ENCODE data around the gene COPB1.
"Not testable (repeated sequence)": the region's sequence is repeated elsewhere in the genome, so short reads cannot be mapped to it uniquely, and the experiment has no call there.

The COPB1 gene

GRCh38 chr11:14538271-14538925 is 38.8 kb upstream of the COPB1 start:
- Histone ChIP-seq H3K9ac (ENCODE audit: low read depth, low read length) (no peak overlapping the region), H3K9me3 (ENCODE audit: control insufficient read depth, insufficient read depth, low read length) (no peaks in the 10 kb centered on the region), H3K4me3 (ENCODE audit: low read depth, low read length) (no peak overlapping the region), H3K4me1 (ENCODE audit: control insufficient read depth, insufficient read depth, low read length) (peaks cover 25% of the 10 kb centered on the region), H3K27ac (ENCODE audit: low read depth, low read length) (no peak overlapping the region), H3K36me3 (ENCODE audit: control insufficient read depth, insufficient read depth, low read length) (no peaks in the 10 kb centered on the region), H3K27me3 (ENCODE audit: control insufficient read depth, insufficient read depth, low read length) (no peaks in the 10 kb centered on the region)

GRCh38 chr11:14537134-14537599 is 37.6 kb upstream of the COPB1 start:
- Histone ChIP-seq H3K9me3 (ENCODE audit: control insufficient read depth, insufficient read depth, low read length) (no peaks in the 10 kb centered on the region), H3K36me3 (ENCODE audit: control insufficient read depth, insufficient read depth, low read length) (no peaks in the 10 kb centered on the region), H3K4me1 (ENCODE audit: control insufficient read depth, insufficient read depth, low read length) (peaks cover 20% of the 10 kb centered on the region), H3K27ac (ENCODE audit: low read depth, low read length) (no peak overlapping the region), H3K4me3 (ENCODE audit: low read depth, low read length) (no peak overlapping the region), H3K9ac (ENCODE audit: low read depth, low read length) (no peak overlapping the region), H3K27me3 (ENCODE audit: control insufficient read depth, insufficient read depth, low read length) (no peaks in the 10 kb centered on the region)

GRCh38 chr11:14535166-14535565 is 35.6 kb upstream of the COPB1 start:
- not testable (repeated sequence) for H3K4me3 ChIP-seq (ENCODE audit: low read depth, low read length); H3K36me3 ChIP-seq (ENCODE audit: control insufficient read depth, insufficient read depth, low read length); H3K9ac ChIP-seq (ENCODE audit: low read depth, low read length); H3K27me3 ChIP-seq (ENCODE audit: control insufficient read depth, insufficient read depth, low read length); H3K9me3 ChIP-seq (ENCODE audit: control insufficient read depth, insufficient read depth, low read length); H3K27ac ChIP-seq (ENCODE audit: low read depth, low read length); H3K4me1 ChIP-seq (ENCODE audit: control insufficient read depth, insufficient read depth, low read length)

- H3K4me3 ChIP-seq (ENCODE audit: low read depth, low read length): no peak overlapping the region
Measured at GRCh38 chr11:14529951-14530350, 30.3 kb upstream of the COPB1 start.

GRCh38 chr11:14529321-14529720 is 29.7 kb upstream of the COPB1 start:
- peak overlapping the region; percentile 31 for H3K27ac ChIP-seq (ENCODE audit: low read depth, low read length)
- no peaks in the 10 kb centered on the region for H3K36me3 ChIP-seq (ENCODE audit: control insufficient read depth, insufficient read depth, low read length)
- no peaks in the 10 kb centered on the region for H3K27me3 ChIP-seq (ENCODE audit: control insufficient read depth, insufficient read depth, low read length)
- H3K9me3 ChIP-seq (ENCODE audit: control insufficient read depth, insufficient read depth, low read length): no peaks in the 10 kb centered on the region
- no peak overlapping the region for H3K9ac ChIP-seq (ENCODE audit: low read depth, low read length)
- no peak overlapping the region for H3K4me3 ChIP-seq (ENCODE audit: low read depth, low read length)
- H3K4me1 ChIP-seq (ENCODE audit: control insufficient read depth, insufficient read depth, low read length): peaks cover 10% of the 10 kb centered on the region; the same call in 1 of the 2 replicates

More at GRCh38 chr11:14529951-14530350, 30.3 kb upstream of the COPB1 start:
- H3K9me3 ChIP-seq (ENCODE audit: control insufficient read depth, insufficient read depth, low read length): no peaks in the 10 kb centered on the region
- peaks cover 10% of the 10 kb centered on the region; the same call in 1 of the 2 replicates for H3K4me1 ChIP-seq (ENCODE audit: control insufficient read depth, insufficient read depth, low read length)
- H3K9ac ChIP-seq (ENCODE audit: low read depth, low read length): no peak overlapping the region
- H3K27ac ChIP-seq (ENCODE audit: low read depth, low read length): peak overlapping the region; percentile 31
- H3K36me3 ChIP-seq (ENCODE audit: control insufficient read depth, insufficient read depth, low read length): no peaks in the 10 kb centered on the region
- no peaks in the 10 kb centered on the region for H3K27me3 ChIP-seq (ENCODE audit: control insufficient read depth, insufficient read depth, low read length)

- H3K36me3 ChIP-seq (ENCODE audit: control insufficient read depth, insufficient read depth, low read length): peaks cover 12% of the 10 kb centered on the region
- no peak overlapping the region for H3K4me3 ChIP-seq (ENCODE audit: low read depth, low read length)
- H3K4me1 ChIP-seq (ENCODE audit: control insufficient read depth, insufficient read depth, low read length): peaks cover 7% of the 10 kb centered on the region
- H3K9me3 ChIP-seq (ENCODE audit: control insufficient read depth, insufficient read depth, low read length): no peaks in the 10 kb centered on the region
- H3K27ac ChIP-seq (ENCODE audit: low read depth, low read length): no peak overlapping the region
- no peaks in the 10 kb centered on the region for H3K27me3 ChIP-seq (ENCODE audit: control insufficient read depth, insufficient read depth, low read length)
- H3K9ac ChIP-seq (ENCODE audit: low read depth, low read length): no peak overlapping the region
Measured at GRCh38 chr11:14522801-14523200, 23.2 kb upstream of the COPB1 start.

- no peak overlapping the region for H3K27ac ChIP-seq (ENCODE audit: low read depth, low read length)
- no peak overlapping the region for H3K4me3 ChIP-seq (ENCODE audit: low read depth, low read length)
- peaks cover 7% of the 10 kb centered on the region for H3K4me1 ChIP-seq (ENCODE audit: control insufficient read depth, insufficient read depth, low read length)
- H3K27me3 ChIP-seq (ENCODE audit: control insufficient read depth, insufficient read depth, low read length): no peaks in the 10 kb centered on the region
- no peaks in the 10 kb centered on the region for H3K9me3 ChIP-seq (ENCODE audit: control insufficient read depth, insufficient read depth, low read length)
- H3K9ac ChIP-seq (ENCODE audit: low read depth, low read length): no peak overlapping the region
- H3K36me3 ChIP-seq (ENCODE audit: control insufficient read depth, insufficient read depth, low read length): peaks cover 18% of the 10 kb centered on the region
Measured at GRCh38 chr11:14522245-14522644, 22.6 kb upstream of the COPB1 start.

GRCh38 chr11:14520747-14521151 is 21.1 kb upstream of the COPB1 start:
- Histone ChIP-seq H3K9ac (ENCODE audit: low read depth, low read length) (peak overlapping the region; percentile 74; the same call in 1 of the 2 replicates), H3K9me3 (ENCODE audit: control insufficient read depth, insufficient read depth, low read length) (no peaks in the 10 kb centered on the region), H3K4me3 (ENCODE audit: low read depth, low read length) (peak overlapping the region; percentile 99)

GRCh38 chr11:14519917-14520746 is 20.5 kb upstream of the COPB1 start, which contains the start of gene PSMA1:
Gene PSMA1, minus strand, starts transcription at chr11:14520386. Its CDS starts 87 bp downstream, at chr11:14520299.
- Histone ChIP-seq H3K4me1 (ENCODE audit: control insufficient read depth, insufficient read depth, low read length) (peaks cover 7% of the 10 kb centered on the region), H3K36me3 (ENCODE audit: control insufficient read depth, insufficient read depth, low read length) (peaks cover 34% of the 10 kb centered on the region), H3K27ac (ENCODE audit: low read depth, low read length) (peak within 1 kb of the TSS; percentile 91), H3K9me3 (ENCODE audit: control insufficient read depth, insufficient read depth, low read length) (no peaks in the 10 kb centered on the region), H3K27me3 (ENCODE audit: control insufficient read depth, insufficient read depth, low read length) (no peaks in the 10 kb centered on the region), H3K4me3 (ENCODE audit: low read depth, low read length) (peak within 1 kb of the TSS; percentile 99), H3K9ac (ENCODE audit: low read depth, low read length) (peak within 1 kb of the TSS; percentile 93)

More at GRCh38 chr11:14520747-14521151, 21.1 kb upstream of the COPB1 start:
- peak overlapping the region; percentile 85 for H3K27ac ChIP-seq (ENCODE audit: low read depth, low read length)
- H3K27me3 ChIP-seq (ENCODE audit: control insufficient read depth, insufficient read depth, low read length): no peaks in the 10 kb centered on the region
- peaks cover 7% of the 10 kb centered on the region for H3K4me1 ChIP-seq (ENCODE audit: control insufficient read depth, insufficient read depth, low read length)
- H3K36me3 ChIP-seq (ENCODE audit: control insufficient read depth, insufficient read depth, low read length): peaks cover 31% of the 10 kb centered on the region

GRCh38 chr11:14519597-14519916 is 19.9 kb upstream of the COPB1 start:
- Histone ChIP-seq H3K36me3 (ENCODE audit: control insufficient read depth, insufficient read depth, low read length) (peaks cover 40% of the 10 kb centered on the region), H3K4me3 (ENCODE audit: low read depth, low read length) (peak overlapping the region; percentile 99), H3K27me3 (ENCODE audit: control insufficient read depth, insufficient read depth, low read length) (no peaks in the 10 kb centered on the region), H3K4me1 (ENCODE audit: control insufficient read depth, insufficient read depth, low read length) (peaks cover 7% of the 10 kb centered on the region), H3K9ac (ENCODE audit: low read depth, low read length) (peak overlapping the region; percentile 93), H3K27ac (ENCODE audit: low read depth, low read length) (peak overlapping the region; percentile 91), H3K9me3 (ENCODE audit: control insufficient read depth, insufficient read depth, low read length) (no peaks in the 10 kb centered on the region)

- H3K36me3 ChIP-seq (ENCODE audit: control insufficient read depth, insufficient read depth, low read length): peaks cover 48% of the 10 kb centered on the region
- H3K27ac ChIP-seq (ENCODE audit: low read depth, low read length): no peak overlapping the region
- no peaks in the 10 kb centered on the region for H3K27me3 ChIP-seq (ENCODE audit: control insufficient read depth, insufficient read depth, low read length)
- peak overlapping the region; percentile 93 for H3K9ac ChIP-seq (ENCODE audit: low read depth, low read length)
- H3K9me3 ChIP-seq (ENCODE audit: control insufficient read depth, insufficient read depth, low read length): no peaks in the 10 kb centered on the region
- H3K4me3 ChIP-seq (ENCODE audit: low read depth, low read length): peak overlapping the region; percentile 99
- H3K4me1 ChIP-seq (ENCODE audit: control insufficient read depth, insufficient read depth, low read length): peaks cover 7% of the 10 kb centered on the region
Measured at GRCh38 chr11:14518820-14519219, 19.2 kb upstream of the COPB1 start.

Data from HUES48 (cell line).